ENCODE measurements around the gene FAM25A. TPM values are rescaled to one million over a fixed set of nuclear protein-coding genes. Genes with fewer than 3 reads are reported as not detected.
A peak's percentile ranks its signal among the peaks of the same experiment; 100 is the strongest.
"Not testable (repeated sequence)": the region's sequence is repeated elsewhere in the genome, so short reads cannot be mapped to it uniquely, and the experiment has no call there.

FAM25A gene
- total RNA-seq = not detected

DNA sequence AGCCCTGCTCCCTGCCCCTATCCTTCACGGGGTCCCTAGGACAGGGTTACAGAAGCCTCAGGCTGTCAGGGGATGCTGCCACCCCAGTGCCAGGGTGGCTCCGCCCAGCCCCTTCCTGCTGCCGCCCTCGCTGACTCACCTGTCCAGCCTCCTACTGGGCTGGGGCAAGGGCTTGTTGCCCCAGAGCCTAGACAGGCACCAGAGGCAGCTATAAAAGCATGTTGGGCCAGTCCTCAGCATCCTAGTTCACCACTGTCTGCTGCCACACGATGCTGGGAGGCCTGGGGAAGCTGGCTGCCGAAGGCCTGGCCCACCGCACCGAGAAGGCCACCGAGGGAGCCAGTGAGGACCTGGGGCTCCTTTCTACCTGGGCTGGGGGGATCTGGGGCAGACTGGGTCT lies at the start of gene FAM25A:
Gene FAM25A, plus strand, starts transcription at position 239 of the 400 bp plus-strand sequence. Its CDS starts 31 bp downstream, at position 270.
- H3K9me3 Mint-ChIP-seq (ENCODE audit: insufficient read depth); CTCF ChIA-PET; H3K4me1 Mint-ChIP-seq (ENCODE audit: low read depth); POLR2A ChIA-PET; H3K4me3 Mint-ChIP-seq; DNase-seq; H3K36me3 Mint-ChIP-seq (ENCODE audit: low read depth); H3K27me3 Mint-ChIP-seq (ENCODE audit: low read depth); ATAC-seq; H3K27ac Mint-ChIP-seq: not testable (repeated sequence)

DNA sequence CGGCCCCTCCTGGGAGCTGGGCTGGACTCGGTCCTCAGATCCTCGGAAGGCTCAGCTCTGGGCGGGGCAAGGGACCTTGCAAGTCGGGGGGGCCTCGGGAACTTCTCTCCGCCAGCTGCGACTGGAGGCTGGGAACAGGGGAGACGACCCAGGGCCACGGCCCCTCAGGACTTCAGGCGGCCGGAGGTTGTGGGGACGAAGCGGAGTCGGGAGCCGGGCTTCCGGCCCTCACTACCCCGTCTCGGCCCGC lies 49.2 kb upstream of the FAM25A start:
- H3K36me3 Mint-ChIP-seq (ENCODE audit: low read depth) = no peaks in the 10 kb centered on the region
- ATAC-seq (no peak), DNase-seq (no peak)
- CTCF ChIA-PET = interaction anchor here (0.7 kb wide), 1 partner anchor 32 kb away, joined by 3 read pairs; no protein-coding TSS in a partner anchor
- H3K27me3 Mint-ChIP-seq (ENCODE audit: low read depth) = peaks cover 33% of the 10 kb centered on the region
- POLR2A ChIA-PET = interaction anchor here (0.6 kb wide), 1 partner anchor 511 kb away, joined by 3 read pairs; no protein-coding TSS in a partner anchor
- peaks cover 22% of the 10 kb centered on the region for H3K4me1 Mint-ChIP-seq (ENCODE audit: low read depth)
- no peaks in the 10 kb centered on the region for H3K9me3 Mint-ChIP-seq (ENCODE audit: insufficient read depth)
- H3K4me3 Mint-ChIP-seq = peak overlapping the region; percentile 66
- H3K27ac Mint-ChIP-seq = peak overlapping the region; percentile 75

DNA sequence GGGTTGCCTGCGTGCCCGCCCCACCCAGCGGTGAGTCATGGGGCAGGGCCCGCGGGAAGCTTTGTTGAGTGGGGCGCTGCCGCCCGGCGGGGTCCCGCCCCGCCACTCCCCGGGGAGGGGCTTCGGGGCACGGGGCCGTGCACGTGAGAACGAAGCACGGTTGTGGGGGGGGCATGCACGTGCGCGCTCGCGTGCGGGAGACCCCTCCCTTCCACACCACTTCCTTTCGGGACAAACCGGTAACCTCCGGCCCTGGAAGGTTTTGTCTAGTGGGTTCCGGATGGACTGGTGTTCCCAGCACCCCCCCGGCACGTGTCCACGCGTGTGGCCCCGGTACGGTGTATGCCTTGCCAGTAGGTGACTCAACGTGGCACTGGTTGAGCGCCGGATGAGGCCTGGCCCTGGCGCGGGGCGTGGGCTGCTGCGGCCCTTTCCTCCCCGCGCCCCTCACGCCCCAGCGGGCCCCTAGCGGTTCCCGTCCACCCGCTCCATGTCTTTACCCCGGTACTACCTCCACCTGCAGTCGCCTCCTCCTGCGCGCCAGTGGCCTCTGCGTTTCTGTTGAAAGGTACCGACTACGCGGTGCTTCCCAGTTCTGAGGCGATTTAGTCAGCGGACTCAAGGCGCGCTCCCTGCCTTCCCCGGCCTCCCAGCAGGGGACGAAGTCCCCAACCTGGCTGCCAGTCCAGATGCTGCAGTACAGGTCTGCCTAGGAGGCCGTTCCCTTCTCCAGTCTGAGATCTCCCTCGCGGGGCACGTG lies 48.7 kb upstream of the FAM25A start:
- Mint-ChIP-seq H3K27me3 (ENCODE audit: low read depth) (peaks cover 33% of the 10 kb centered on the region), H3K36me3 (ENCODE audit: low read depth) (no peaks in the 10 kb centered on the region), H3K27ac (peak overlapping the region; percentile 63), H3K4me1 (ENCODE audit: low read depth) (peaks cover 16% of the 10 kb centered on the region), H3K9me3 (ENCODE audit: insufficient read depth) (no peaks in the 10 kb centered on the region), H3K4me3 (peak overlapping the region; percentile 67)
- DNase-seq (peak; percentile 83), ATAC-seq (peak; percentile 95)
- CTCF ChIA-PET = no interaction called here
- POLR2A ChIA-PET = interaction anchor here (0.6 kb wide), 1 partner anchor 511 kb away, joined by 3 read pairs; no protein-coding TSS in a partner anchor

DNA sequence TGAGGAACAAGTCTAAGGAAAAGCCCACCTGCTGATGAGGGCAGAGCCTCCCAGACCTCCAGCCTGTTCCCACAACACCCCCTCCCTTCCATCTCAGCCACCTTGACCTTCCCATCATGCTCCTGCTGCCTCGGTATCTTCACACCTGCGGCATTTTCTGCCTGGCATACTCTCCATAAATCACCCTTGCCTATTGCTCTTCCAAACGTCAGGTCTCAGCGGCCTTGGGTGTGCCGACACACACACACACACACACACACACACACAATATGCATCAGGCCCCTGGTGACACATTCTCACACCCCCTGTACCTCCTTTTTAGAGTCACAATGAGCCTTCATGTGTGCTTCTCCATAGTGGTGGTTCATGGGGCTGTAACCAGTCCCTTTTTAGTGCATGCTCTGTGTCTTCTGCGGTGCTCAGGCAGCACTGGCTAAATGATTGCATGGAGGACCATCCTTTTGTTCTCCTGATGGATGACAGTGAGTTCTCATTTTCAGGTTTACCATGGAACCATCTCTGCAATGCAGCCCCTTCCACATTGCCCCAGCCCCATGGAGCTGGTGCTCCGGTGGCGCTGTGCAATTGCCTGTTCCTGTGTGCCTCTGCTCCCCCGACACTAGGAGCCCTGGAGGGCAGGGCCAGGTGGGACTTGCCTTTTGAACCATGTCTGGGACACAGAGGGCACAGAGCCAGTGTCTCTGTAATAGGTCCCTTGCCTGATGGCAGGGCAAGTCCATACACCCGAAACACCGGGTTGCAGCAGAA lies 47.3 kb upstream of the FAM25A start:
- Mint-ChIP-seq H3K27me3 (ENCODE audit: low read depth) (peaks cover 31% of the 10 kb centered on the region), H3K36me3 (ENCODE audit: low read depth) (no peaks in the 10 kb centered on the region), H3K4me3 (no peak overlapping the region), H3K9me3 (ENCODE audit: insufficient read depth) (no peaks in the 10 kb centered on the region), H3K4me1 (ENCODE audit: low read depth) (peaks cover 13% of the 10 kb centered on the region), H3K27ac (no peak overlapping the region)
- no peak for DNase-seq
- ChIA-PET POLR2A (no interaction called here), CTCF (no interaction called here)
- ATAC-seq = no peak

DNA sequence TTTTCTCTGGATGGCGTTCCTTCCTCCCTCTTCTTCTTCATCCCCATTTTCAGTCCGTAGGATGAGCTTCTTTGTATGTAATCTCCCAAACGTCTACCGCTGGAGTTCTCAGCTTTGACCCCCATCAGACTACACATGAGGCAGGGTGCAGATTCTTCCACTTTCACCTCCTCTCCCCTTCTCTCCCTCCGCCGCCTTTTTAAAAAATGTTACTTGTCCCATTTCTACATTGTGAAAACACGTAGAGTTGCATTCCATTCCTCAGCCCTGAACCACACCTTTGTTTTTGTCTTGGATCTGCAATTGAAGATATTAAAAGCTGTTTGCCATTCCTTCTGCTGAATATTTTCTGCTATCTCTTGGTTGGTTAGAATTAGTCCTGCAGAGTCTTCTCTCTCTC lies 45.6 kb upstream of the FAM25A start:
- Mint-ChIP-seq H3K27ac (no peak overlapping the region), H3K9me3 (ENCODE audit: insufficient read depth) (no peaks in the 10 kb centered on the region), H3K4me1 (ENCODE audit: low read depth) (peaks cover 13% of the 10 kb centered on the region), H3K27me3 (ENCODE audit: low read depth) (peaks cover 26% of the 10 kb centered on the region), H3K36me3 (ENCODE audit: low read depth) (no peaks in the 10 kb centered on the region), H3K4me3 (no peak overlapping the region)
- CTCF ChIA-PET = no interaction called here
- POLR2A ChIA-PET = interaction anchor here (0.7 kb wide), 1 partner anchor 323 kb away, joined by 3 read pairs; no protein-coding TSS in a partner anchor
- no peak for DNase-seq
- no peak for ATAC-seq

DNA sequence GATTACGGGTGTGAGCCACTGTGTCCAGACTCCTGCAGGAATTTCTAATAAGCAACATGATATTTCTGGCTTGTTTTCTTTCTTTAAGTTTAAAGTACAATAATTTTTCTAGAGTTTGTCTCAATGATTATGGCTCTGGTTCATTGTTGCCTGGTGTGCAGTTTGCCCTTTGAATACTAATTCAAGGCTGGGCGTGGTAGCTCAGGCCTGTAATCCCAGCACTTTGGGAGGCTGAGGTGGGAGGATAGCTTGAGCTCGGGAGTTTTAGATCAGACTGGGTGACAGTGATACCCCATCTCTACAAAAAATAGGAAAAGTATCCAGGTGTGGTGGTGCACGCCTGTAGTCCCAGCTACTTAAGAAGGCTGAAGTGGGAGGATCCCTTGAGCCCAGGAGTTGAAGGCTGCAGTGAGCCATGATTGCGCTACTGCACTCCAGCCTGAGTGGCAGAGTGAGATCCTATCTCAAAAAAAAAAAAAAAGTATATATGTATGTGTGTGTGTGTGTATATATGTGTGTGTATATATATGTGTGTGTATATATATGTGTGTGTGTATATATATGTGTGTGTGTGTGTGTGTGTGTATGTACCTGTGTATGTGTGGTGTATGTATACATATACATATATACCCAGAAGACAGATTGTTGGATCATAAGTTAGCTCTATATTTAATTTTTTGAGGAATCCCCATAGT lies 43.6 kb upstream of the FAM25A start:
- POLR2A ChIA-PET = no interaction called here
- peaks cover 4% of the 10 kb centered on the region for H3K4me1 Mint-ChIP-seq (ENCODE audit: low read depth)
- peaks cover 26% of the 10 kb centered on the region for H3K27me3 Mint-ChIP-seq (ENCODE audit: low read depth)

DNA sequence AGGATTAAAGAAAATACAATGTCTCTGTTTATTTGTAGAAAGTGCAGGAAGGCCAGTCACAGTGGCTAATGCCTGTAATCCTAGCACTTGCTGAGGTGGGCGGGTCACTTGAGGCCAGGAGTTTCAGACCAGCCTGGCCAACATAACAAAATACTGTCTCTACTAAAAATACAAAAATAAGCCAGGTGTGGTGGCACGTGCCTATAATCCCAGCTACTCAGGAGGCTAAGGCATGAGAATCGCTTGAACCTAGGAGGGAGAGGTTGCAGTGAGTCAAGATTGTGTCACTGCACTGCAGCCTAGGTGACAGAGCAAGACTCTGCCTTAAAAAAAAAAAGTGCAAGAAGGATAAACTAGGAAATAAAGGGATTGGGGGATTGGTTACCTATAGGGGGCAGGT lies 41.6 kb upstream of the FAM25A start:
- H3K27ac Mint-ChIP-seq, CTCF ChIA-PET, POLR2A ChIA-PET: not testable (repeated sequence)

More for the DNA sequence above, 43.6 kb upstream of the FAM25A start:
- no peak for ATAC-seq
- no peaks in the 10 kb centered on the region for H3K36me3 Mint-ChIP-seq (ENCODE audit: low read depth)
- CTCF ChIA-PET = no interaction called here
- no peak for DNase-seq
- H3K4me3 Mint-ChIP-seq = no peak overlapping the region
- H3K27ac Mint-ChIP-seq = no peak overlapping the region
- no peaks in the 10 kb centered on the region for H3K9me3 Mint-ChIP-seq (ENCODE audit: insufficient read depth)

DNA sequence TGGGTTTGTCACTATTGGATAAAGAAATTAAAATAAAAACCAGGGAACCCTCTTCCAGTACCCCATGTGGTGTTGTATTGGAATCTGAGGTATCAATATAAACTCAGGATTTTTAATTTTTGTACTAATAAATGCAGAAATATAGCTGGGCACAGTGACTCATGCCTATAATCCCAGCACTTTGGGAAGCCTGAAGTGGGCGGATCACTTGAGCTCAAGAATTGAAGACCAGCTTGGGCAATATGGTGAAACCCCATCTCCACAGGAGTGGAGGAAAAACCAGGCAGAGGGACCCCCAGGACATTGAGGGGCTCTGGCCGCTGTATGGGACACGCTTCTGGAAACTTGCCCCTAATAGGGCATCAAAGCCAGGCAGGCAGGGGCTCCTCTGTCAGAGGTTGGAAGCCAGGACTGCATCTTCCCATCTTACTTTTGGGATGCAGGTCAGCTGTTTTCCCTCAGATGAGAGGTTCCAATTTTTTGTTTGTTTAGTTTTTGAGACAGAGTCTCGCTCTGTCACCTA lies 40.7 kb upstream of the FAM25A start:
- Mint-ChIP-seq H3K4me3 (no peak overlapping the region), H3K36me3 (ENCODE audit: low read depth) (no peaks in the 10 kb centered on the region), H3K27me3 (ENCODE audit: low read depth) (peaks cover 10% of the 10 kb centered on the region), H3K27ac (no peak overlapping the region), H3K4me1 (ENCODE audit: low read depth) (no peaks in the 10 kb centered on the region), H3K9me3 (ENCODE audit: insufficient read depth) (no peaks in the 10 kb centered on the region)
- CTCF ChIA-PET = no interaction called here
- ATAC-seq (no peak), DNase-seq (no peak)
- POLR2A ChIA-PET = no interaction called here

More for the DNA sequence above, 41.6 kb upstream of the FAM25A start:
- not testable (repeated sequence) for H3K4me1 Mint-ChIP-seq (ENCODE audit: low read depth); DNase-seq; H3K4me3 Mint-ChIP-seq; H3K36me3 Mint-ChIP-seq (ENCODE audit: low read depth); ATAC-seq; H3K9me3 Mint-ChIP-seq (ENCODE audit: insufficient read depth)
- peaks cover 14% of the 10 kb centered on the region for H3K27me3 Mint-ChIP-seq (ENCODE audit: low read depth)

DNA sequence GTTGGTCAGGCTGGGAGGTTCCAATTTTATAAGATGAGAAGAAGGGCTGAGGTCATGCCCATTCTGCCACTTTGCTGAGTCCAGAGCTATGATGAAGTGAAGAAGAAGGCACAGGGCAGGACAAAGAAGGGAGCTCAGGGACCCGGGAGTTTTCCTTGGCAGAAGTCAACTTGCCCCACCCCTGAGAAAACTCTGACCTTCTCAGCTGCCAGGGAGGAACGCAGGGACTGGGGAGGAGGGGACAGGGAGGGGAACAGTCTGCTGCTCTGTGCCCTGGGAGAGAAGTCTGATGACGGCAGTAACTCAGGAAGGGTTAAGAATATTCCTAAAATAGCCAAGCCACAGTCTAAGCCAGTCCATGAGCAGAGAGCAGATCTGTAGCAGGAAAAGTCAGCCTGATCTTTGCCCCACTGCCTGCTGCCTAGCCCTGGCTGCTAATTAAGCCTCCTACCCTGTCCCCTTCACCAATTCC lies 40.1 kb upstream of the FAM25A start:
- POLR2A ChIA-PET = no interaction called here
- Mint-ChIP-seq H3K27ac (no peak overlapping the region), H3K36me3 (ENCODE audit: low read depth) (no peaks in the 10 kb centered on the region), H3K4me1 (ENCODE audit: low read depth) (no peaks in the 10 kb centered on the region), H3K27me3 (ENCODE audit: low read depth) (peaks cover 10% of the 10 kb centered on the region), H3K9me3 (ENCODE audit: insufficient read depth) (no peaks in the 10 kb centered on the region), H3K4me3 (no peak overlapping the region)
- CTCF ChIA-PET = no interaction called here
- DNase-seq = no peak
- ATAC-seq = no peak

DNA sequence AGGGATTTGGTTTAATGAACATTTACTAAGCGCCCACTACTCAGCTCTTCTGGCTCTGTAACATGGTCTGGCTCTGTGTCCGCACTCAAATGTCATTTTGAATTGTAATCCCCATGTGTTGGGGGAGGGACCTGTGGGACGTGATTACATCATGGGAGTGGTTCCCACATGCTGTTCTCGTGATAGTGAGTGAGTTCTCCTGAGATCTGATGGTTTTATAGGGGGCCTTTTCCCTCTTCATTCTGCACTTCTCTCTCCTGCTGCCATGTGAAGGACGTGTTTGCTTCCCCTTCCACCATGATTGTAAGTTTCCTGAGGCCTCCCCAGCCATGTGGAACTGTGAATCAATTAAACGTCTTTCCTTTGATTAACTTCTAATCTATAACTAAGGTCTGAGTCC lies 39.1 kb upstream of the FAM25A start:
- H3K9me3 Mint-ChIP-seq (ENCODE audit: insufficient read depth); CTCF ChIA-PET; ATAC-seq; H3K27ac Mint-ChIP-seq; H3K4me1 Mint-ChIP-seq (ENCODE audit: low read depth); H3K4me3 Mint-ChIP-seq; POLR2A ChIA-PET; DNase-seq; H3K36me3 Mint-ChIP-seq (ENCODE audit: low read depth): not testable (repeated sequence)
- peaks cover 10% of the 10 kb centered on the region for H3K27me3 Mint-ChIP-seq (ENCODE audit: low read depth)

DNA sequence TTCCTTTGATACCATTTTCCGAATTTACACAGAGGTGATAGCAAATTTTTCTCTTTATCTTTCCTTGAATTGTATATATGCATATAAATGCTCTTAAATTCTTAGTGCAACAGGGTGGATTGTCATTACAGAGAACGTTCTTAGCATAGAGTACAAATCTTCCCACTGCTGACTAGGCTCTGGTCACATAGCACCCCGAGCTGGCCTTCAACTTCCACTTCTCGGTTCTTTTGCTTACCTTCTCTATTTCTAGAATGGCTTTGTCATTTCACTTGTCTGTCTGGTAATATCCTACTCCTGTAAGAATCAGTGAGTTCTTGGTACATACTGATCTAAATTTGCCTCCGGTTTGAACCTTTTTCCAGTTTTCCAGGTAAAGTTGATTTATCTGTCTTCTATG lies 38.4 kb upstream of the FAM25A start:
- Mint-ChIP-seq H3K4me1 (ENCODE audit: low read depth) (no peaks in the 10 kb centered on the region), H3K4me3 (no peak overlapping the region), H3K36me3 (ENCODE audit: low read depth) (no peaks in the 10 kb centered on the region), H3K27ac (no peak overlapping the region), H3K9me3 (ENCODE audit: insufficient read depth) (no peaks in the 10 kb centered on the region), H3K27me3 (ENCODE audit: low read depth) (peaks cover 12% of the 10 kb centered on the region)
- no peak for ATAC-seq
- ChIA-PET POLR2A (no interaction called here), CTCF (no interaction called here)
- DNase-seq = no peak

DNA sequence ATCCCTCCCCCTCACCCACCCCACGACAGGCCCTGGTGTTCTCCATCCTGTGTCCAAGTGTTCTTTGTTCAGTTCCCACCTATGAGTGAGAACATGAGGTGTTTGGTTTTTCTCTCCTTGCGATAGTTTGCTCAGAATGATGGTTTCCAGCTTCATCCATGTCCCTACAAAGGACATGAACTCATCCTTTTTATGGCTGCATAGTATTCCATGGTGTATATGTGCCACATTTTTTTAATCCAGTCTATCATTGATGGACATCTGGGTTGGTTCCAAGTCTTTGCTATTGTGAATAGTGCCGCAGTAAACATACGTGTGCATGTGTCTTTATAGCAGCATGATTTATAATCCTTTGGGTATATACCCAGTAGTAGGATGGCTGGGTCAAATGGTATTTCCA lies 35.6 kb upstream of the FAM25A start:
- H3K36me3 Mint-ChIP-seq (ENCODE audit: low read depth); POLR2A ChIA-PET; CTCF ChIA-PET; H3K4me3 Mint-ChIP-seq; H3K27ac Mint-ChIP-seq; DNase-seq; H3K9me3 Mint-ChIP-seq (ENCODE audit: insufficient read depth); ATAC-seq; H3K4me1 Mint-ChIP-seq (ENCODE audit: low read depth): not testable (repeated sequence)
- H3K27me3 Mint-ChIP-seq (ENCODE audit: low read depth) = peaks cover 23% of the 10 kb centered on the region

All from activated CD8-positive, alpha-beta T cell treated with anti-CD3 and anti-CD28 coated beads, Interleukin-2, amount 10 ng/mL, durations not matched to agents 7 days and 5 days (primary cell).